H1 (cell line): ENCODE data around the gene GABRE. TPM values are rescaled to one million over a fixed set of nuclear protein-coding genes. Genes with fewer than 3 reads are reported as not detected.

Experiments
- CTCF ChIA-PET: fragments of 300-600 bp; sonication (Branson Sonifier 250); formaldehyde crosslinking; loops from one replicate; lab custom pipeline; 2021; ENCODE audit not compliant: partially characterized antibody; lab: Charles Lee
- POLR2A ChIA-PET: fragments of 300-600 bp; sonication (Branson Sonifier 250); formaldehyde crosslinking; loops from one replicate; lab custom pipeline; 2021; ENCODE audit warnings: inconsistent platforms; ENCODE audit not compliant: partially characterized antibody; lab: Charles Lee
- DNase-seq, 2 experiments: peaks; one replicate each; pipeline versions ENCODE4 v3.0.0 to v3.0.0-alpha.2; 2010 to 2022; ENCODE audit warnings: low spot score in 2 of 2, low read depth in 1 of 2, mixed read lengths in 1 of 2
- FAIRE-seq: peaks from 2 replicates; lab custom pipeline; 2011; peaks lifted over from hg19 to GRCh38; lab: Jason Lieb, UNC
- H2AFZ ChIP-seq: 2 replicates; pipeline ENCODE4 v1.8.1; 2012; ENCODE audit warnings: low read length, inconsistent platforms
- H2AK5ac ChIP-seq: 2 replicates; pipeline ENCODE4 v1.6.1; 2013; ENCODE audit warnings: low read depth, low read length
- H2BK120ac ChIP-seq: replicated peaks from 2 replicates; pipeline ENCODE3; 2013; ENCODE audit warnings: low read depth, low read length, inconsistent platforms
- H2BK12ac ChIP-seq: 2 replicates; pipeline ENCODE4 v1.6.1; 2013; ENCODE audit warnings: low read depth, low read length
- H2BK15ac ChIP-seq: 2 replicates; pipeline ENCODE4 v1.6.1; 2013; ENCODE audit warnings: low read length
- H2BK20ac ChIP-seq: 2 replicates; pipeline ENCODE4 v1.6.1; 2013; ENCODE audit warnings: low read length
- H2BK5ac ChIP-seq: 2 replicates; pipeline ENCODE4 v1.6.1; 2013; ENCODE audit warnings: low read depth, low read length
- H3K14ac ChIP-seq: 2 replicates; pipeline ENCODE4 v1.6.1; 2013; ENCODE audit warnings: inconsistent platforms; ENCODE audit not compliant: insufficient read length
- H3K18ac ChIP-seq: 2 replicates; pipeline ENCODE4 v1.6.1; 2013; ENCODE audit warnings: low read length; ENCODE audit errors: extremely low read depth
- H3K23ac ChIP-seq: 2 replicates; pipeline ENCODE4 v1.6.1; 2013; ENCODE audit warnings: inconsistent platforms; ENCODE audit not compliant: insufficient read length
- H3K23me2 ChIP-seq: 2 replicates; pipeline ENCODE4 v1.6.1; 2013; ENCODE audit warnings: low read depth, low read length
- H3K27ac ChIP-seq: 2 replicates; pipeline ENCODE4 v1.6.1; 2011; ENCODE audit warnings: low read depth, low read length, inconsistent platforms
- H3K27me3 ChIP-seq, 4 experiments: replicated peaks in 1 of 4; 1 replicate in 1 of 4; 2 replicates in 3 of 4; pipeline versions ENCODE4 v1.6.1 to v1.8.1; 2011 to 2013; ENCODE audit warnings: low read length in 3 of 4, mild to moderate bottlenecking in 3 of 4, inconsistent platforms in 2 of 4, mixed read lengths in 2 of 4, moderate library complexity in 1 of 4; ENCODE audit not compliant: control insufficient read depth in 3 of 4, insufficient read depth in 3 of 4; ENCODE audit errors: extremely low read depth in 1 of 4
- H3K36me3 ChIP-seq, 4 experiments: 2 replicates each; pipeline versions ENCODE4 v1.6.1 to v1.8.1; 2011 to 2013; ENCODE audit warnings: mild to moderate bottlenecking in 4 of 4, low read length in 3 of 4, moderate library complexity in 2 of 4, control low read depth in 1 of 4, inconsistent platforms in 1 of 4; ENCODE audit not compliant: insufficient read depth in 4 of 4, control insufficient read depth in 2 of 4
- H3K4ac ChIP-seq: replicated peaks from 2 replicates; pipeline ENCODE3; 2013; ENCODE audit warnings: low read length, low read depth, mixed read lengths, inconsistent platforms; ENCODE audit not compliant: insufficient read length
- H3K4me1 ChIP-seq, 4 experiments: replicated peaks in 1 of 4; 1 replicate in 1 of 4; 2 replicates in 3 of 4; pipeline versions ENCODE4 v1.6.1 to v1.8.1; 2011 to 2013; ENCODE audit warnings: low read length in 3 of 4, inconsistent platforms in 2 of 4, mixed read lengths in 1 of 4; ENCODE audit not compliant: insufficient read depth in 4 of 4, control insufficient read depth in 3 of 4
- H3K4me2 ChIP-seq, 2 experiments: 2 replicates each; pipeline versions ENCODE4 v1.6.1 to v1.8.1; 2011 to 2013; ENCODE audit warnings: low read depth in 2 of 2, low read length in 2 of 2, control low read depth in 1 of 2, inconsistent platforms in 1 of 2, mild to moderate bottlenecking in 1 of 2; ENCODE audit not compliant: insufficient read depth in 1 of 2
- H3K4me3 ChIP-seq, 4 experiments: fragments of 200-600, 300-600 bp in 1 of 4; sonication (generic), shearing (Covaris generic), sonication (Bioruptor Twin) in 1 of 4; 2 replicates each; pipeline versions ENCODE4 v1.5.1 to v1.8.1; 2011 to 2016; ENCODE audit warnings: low read length in 4 of 4, low read depth in 3 of 4, control low read depth in 2 of 4, inconsistent platforms in 2 of 4, mild to moderate bottlenecking in 2 of 4, mixed read lengths in 1 of 4, moderate library complexity in 1 of 4; ENCODE audit not compliant: insufficient read depth in 2 of 4; ENCODE audit errors: extremely low read depth in 1 of 4
- H3K56ac ChIP-seq: replicated peaks from 2 replicates; pipeline ENCODE3; 2013; ENCODE audit warnings: low read depth, mild to moderate bottlenecking, mixed read lengths, low read length, inconsistent platforms; ENCODE audit not compliant: insufficient read length
- H3K79me1 ChIP-seq: 2 replicates; pipeline ENCODE4 v1.6.1; 2013; ENCODE audit warnings: low read depth, low read length, control low read depth
- H3K79me2 ChIP-seq, 2 experiments: 2 replicates each; pipeline versions ENCODE4 v1.6.1 to v1.8.1; 2012 to 2013; ENCODE audit warnings: low read length in 2 of 2, mild to moderate bottlenecking in 2 of 2, inconsistent platforms in 1 of 2; ENCODE audit not compliant: insufficient read depth in 2 of 2, control insufficient read depth in 1 of 2
- H3K9ac ChIP-seq, 4 experiments: replicated peaks in 1 of 4; 1 replicate in 1 of 4; 2 replicates in 3 of 4; pipeline versions ENCODE4 v1.6.1 to v1.8.1; 2011 to 2013; ENCODE audit warnings: low read depth in 3 of 4, low read length in 3 of 4, control low read depth in 2 of 4, mild to moderate bottlenecking in 2 of 4, moderate library complexity in 2 of 4, inconsistent platforms in 1 of 4; ENCODE audit errors: extremely low read depth in 1 of 4
- H3K9me3 ChIP-seq, 2 experiments: 2 replicates each; pipeline versions ENCODE4 v1.6.1 to v1.8.1; 2012 to 2013; ENCODE audit warnings: mild to moderate bottlenecking in 2 of 2, moderate library complexity in 2 of 2, control low read depth in 1 of 2, inconsistent platforms in 1 of 2, low read depth in 1 of 2, low read length in 1 of 2, mixed read lengths in 1 of 2; ENCODE audit not compliant: insufficient read depth in 2 of 2
- H4K20me1 ChIP-seq, 2 experiments: replicated peaks in 1 of 2; 2 replicates each; pipeline versions ENCODE3 to v1.8.1; 2011 to 2013; ENCODE audit warnings: inconsistent platforms in 2 of 2, low read length in 2 of 2, mild to moderate bottlenecking in 1 of 2; ENCODE audit not compliant: insufficient read depth in 2 of 2, control insufficient read depth in 1 of 2
- H4K5ac ChIP-seq: 2 replicates; pipeline ENCODE4 v1.6.1; 2013; ENCODE audit warnings: low read length, low read depth, mixed read lengths, inconsistent platforms; ENCODE audit not compliant: insufficient read length
- H4K8ac ChIP-seq: 2 replicates; pipeline ENCODE4 v1.8.0; 2013; ENCODE audit warnings: mild to moderate bottlenecking, moderate library complexity, low read length, inconsistent platforms; ENCODE audit not compliant: insufficient read depth; ENCODE audit errors: extremely low read depth
- H4K91ac ChIP-seq: replicated peaks from 2 replicates; pipeline ENCODE3; 2013; ENCODE audit warnings: low read length, mixed read lengths, inconsistent platforms; ENCODE audit not compliant: insufficient read length
- CEBPB ChIP-seq: IDR thresholded peaks from 2 replicates; pipeline ENCODE4 v1.6.1; 2012; ENCODE audit warnings: low read depth, low read length
- CHD2 ChIP-seq: IDR thresholded peaks from 2 replicates; pipeline ENCODE4 v1.6.1; 2012; ENCODE audit warnings: low read length, improper control_type of control experiment
- CREB1 ChIP-seq: IDR thresholded peaks from 2 replicates; pipeline ENCODE4 v1.6.1; 2012; ENCODE audit warnings: inconsistent platforms
- HDAC2 ChIP-seq, 2 experiments: fragments of 300-600 bp in 1 of 2; sonication (generic) in 1 of 2; IDR thresholded peaks; 2 replicates each; pipeline ENCODE4 v1.6.1; 2011 to 2012; ENCODE audit warnings: low read depth in 2 of 2, low read length in 2 of 2, mild to moderate bottlenecking in 2 of 2, moderate library complexity in 2 of 2, borderline replicate concordance in 1 of 2, inconsistent platforms in 1 of 2
- POLR2A ChIP-seq, 2 experiments: IDR thresholded peaks; 1 replicate in 1 of 2; 2 replicates in 1 of 2; pipeline ENCODE4 v1.6.1; 2011; ENCODE audit warnings: low read depth in 2 of 2, low read length in 2 of 2, mild to moderate bottlenecking in 2 of 2; ENCODE audit errors: control extremely low read depth in 1 of 2
- RFX5 ChIP-seq: IDR thresholded peaks from 2 replicates; pipeline ENCODE4 v1.6.1; 2011; ENCODE audit warnings: low read depth, low read length, improper control_type of control experiment, borderline replicate concordance
- SP1 ChIP-seq: IDR thresholded peaks from 2 replicates; pipeline ENCODE4 v1.6.1; 2011; ENCODE audit warnings: low read depth, low read length
- SP4 ChIP-seq: IDR thresholded peaks from 2 replicates; pipeline ENCODE4 v1.6.1; 2012; ENCODE audit warnings: low read length, inconsistent platforms
- TAF7 ChIP-seq: optimal IDR thresholded peaks from 2 replicates; pipeline ENCODE3; 2011; ENCODE audit warnings: low read depth, mild to moderate bottlenecking, inconsistent platforms, low read length, moderate library complexity, borderline replicate concordance
- WGBS, 2 experiments: shearing (Covaris generic) in 1 of 2; methylation state at CpG; one replicate each; pipeline versions ENCODE4 v1.1.6 to v1.1.7; 2013 to 2015; ENCODE audit warnings: low lambda C conversion rate in 2 of 2, mixed read lengths in 2 of 2, inconsistent platforms in 1 of 2, low coverage in 1 of 2, missing lambda C conversion rate in 1 of 2; ENCODE audit not compliant: insufficient replicate concordance in 2 of 2, insufficient coverage in 1 of 2, insufficient read length in 1 of 2; ENCODE audit errors: extremely low coverage in 1 of 2, missing lambda C conversion rate in 1 of 2; 5-methylcytosine and 5-hydroxymethylcytosine counted together
- polyA plus RNA-seq, 7 experiments: library from polyadenylated mRNA; depleted of rRNA in 3 of 7; stranded (reverse) in 5 of 7; unstranded in 2 of 7; fragments of >200 nt in 5 of 7; fragments of 200-250 nt in 2 of 7; gene quantifications; 1 replicate in 5 of 7; 2 replicates in 1 of 7; 4 replicates in 1 of 7; pipeline versions ENCODE4 v1.2.1 to v1.2.3, GENCODE V29; 2011 to 2013; ENCODE audit warnings: missing spikeins in 2 of 7, mixed read lengths in 2 of 7
- total RNA-seq: library from RNA; stranded (reverse); fragmentation: NEBNext Ultra II Directional; extraction: Animal tissue kit (Norgen Biotek cat#: 25700); gene quantifications from 2 replicates; pipeline ENCODE4 v1.2.1, GENCODE V29; 2021

Gene GABRE
- total and polyA plus RNA-seq, 2 of the 8 experiments (the other 6 are each of a cell fraction or from before 2014, with no cell fraction given): 5.5 to 7.0 TPM

DNA sequence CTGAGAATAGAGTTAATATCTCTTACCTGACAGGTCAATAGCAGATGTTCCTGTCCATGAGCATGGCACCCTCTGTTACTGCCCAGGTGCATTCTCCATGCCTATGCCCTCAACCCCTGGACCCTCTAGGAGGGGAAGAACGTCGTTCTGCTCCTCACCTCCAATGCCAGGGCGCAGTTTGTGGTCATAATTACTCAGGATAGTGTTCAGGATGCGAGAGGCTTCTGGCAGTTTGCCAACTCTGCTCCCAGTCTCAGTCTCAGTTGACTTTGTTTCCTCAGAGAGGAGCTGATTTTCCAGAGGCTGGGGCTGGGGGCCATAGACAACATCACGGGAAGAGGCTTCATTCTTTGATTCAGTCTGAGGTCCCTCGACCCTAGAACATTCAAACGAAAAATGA lies 4.4 kb downstream of the GABRE start:
- CTCF ChIA-PET: no interaction called here
- Histone ChIP-seq H3K23ac (no peak overlapping the region), H2BK15ac (no peak overlapping the region), H3K14ac (no peak overlapping the region), H2AFZ (no peak overlapping the region), H3K4me1 (peaks cover 0 to 8% (median 2%) of the 10 kb centered on the region in 4 experiments; a peak in 2 of 7 replicates), H4K5ac (no peak overlapping the region), H3K9me3 (no peaks in the 10 kb centered on the region), H3K4me2 (no peak overlapping the region), H2BK120ac (no peak overlapping the region), H3K79me2 (no peaks in the 10 kb centered on the region), H3K18ac (no peak overlapping the region), H3K56ac (no peak overlapping the region), H3K4me3 (no peak overlapping the region), H2AK5ac (no peak overlapping the region), H3K36me3 (peaks cover 0 to 3% (median 0%) of the 10 kb centered on the region in 4 experiments; a peak in 2 of 8 replicates), H2BK5ac (no peak overlapping the region), H3K23me2 (no peaks in the 10 kb centered on the region), H2BK12ac (no peak overlapping the region), H4K8ac (no peak overlapping the region), H4K20me1 (no peaks in the 10 kb centered on the region), H3K9ac (no peak overlapping the region), H3K27me3 (peaks cover 3 to 18% (median 9%) of the 10 kb centered on the region in 4 experiments; a peak in 6 of 7 replicates), H3K79me1 (no peaks in the 10 kb centered on the region), H2BK20ac (no peak overlapping the region), H3K4ac (no peak overlapping the region), H4K91ac (no peak overlapping the region), H3K27ac (no peak overlapping the region)
- no peak for DNase-seq
- TF ChIP-seq HDAC2 (IDR thresholded peaks at IDR 0.05; ENCODE audit: borderline replicate concordance in 1 of 2, low read depth in 2 of 2, low read length in 2 of 2) (no peak), RFX5 (no peak), TAF7 (no peak), CHD2 (no peak), CEBPB (no peak), SP1 (no peak), POLR2A (IDR thresholded peaks at IDR 0.05; ENCODE audit: control extremely low read depth in 1 of 2, low read depth in 2 of 2, low read length in 2 of 2) (no peak), SP4 (no peak), CREB1 (no peak)
- FAIRE-seq: no peak
- POLR2A ChIA-PET: interaction anchor here (1.1 kb wide), 1 partner anchor 27 kb away, joined by 3 read pairs; no protein-coding TSS in a partner anchor
- WGBS, 2 experiments: 100% methylated on average over 7 of the region's 7 CpGs; no CpG with 5 or more reads in 1 of the 2 experiments
